Pulmonary artery endothelial cell (primary cell): ENCODE results near the gene HHIPL1. TPM values are rescaled to one million over a fixed set of nuclear protein-coding genes. Genes with fewer than 3 reads are reported as not detected.

Source experiments
- DNase-seq: peaks from one replicate; pipeline ENCODE4 v3.0.0-alpha.2; 2011; ENCODE audit warnings: low read depth, low spot score
- total RNA-seq: library from RNA; depleted of rRNA; stranded (reverse); fragments of >200 nt; gene quantifications from 2 replicates; pipeline ENCODE4 v1.2.3, GENCODE V29; 2014

HHIPL1 gene
- total RNA-seq: 2.2 and 4.3 TPM in 2 replicates

- no peak for DNase-seq
These were observed at the start of gene HHIPL1 for GRCh38 chr14:99644723-99645544. Gene HHIPL1, plus strand, starts transcription at chr14:99645129. Its CDS starts 79 bp downstream, at chr14:99645208.

DNA sequence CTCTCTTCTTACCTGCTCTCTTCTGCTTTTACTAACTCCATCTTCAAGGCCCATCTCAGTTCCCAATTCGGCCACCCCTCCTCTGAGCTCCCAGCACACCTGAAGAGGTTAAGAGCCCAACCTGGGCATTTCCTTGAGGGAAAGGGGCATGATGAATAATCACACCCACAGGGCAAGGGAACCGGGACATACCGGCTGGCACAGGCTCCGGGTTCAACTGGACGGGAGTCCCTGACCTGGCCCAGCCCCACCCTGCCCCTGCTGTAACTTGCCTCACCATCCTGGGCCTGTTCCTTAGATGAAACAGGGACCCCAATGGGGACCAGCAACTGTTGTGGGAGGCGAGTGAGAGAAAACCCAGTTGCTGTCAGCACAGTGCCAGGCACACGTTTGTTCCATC is 49.4 kb upstream of the HHIPL1 start:
- DNase-seq: no peak

GRCh38 chr14:99596071-99596627 is 48.8 kb upstream of the HHIPL1 start:
- peak; percentile 32 for DNase-seq

DNA sequence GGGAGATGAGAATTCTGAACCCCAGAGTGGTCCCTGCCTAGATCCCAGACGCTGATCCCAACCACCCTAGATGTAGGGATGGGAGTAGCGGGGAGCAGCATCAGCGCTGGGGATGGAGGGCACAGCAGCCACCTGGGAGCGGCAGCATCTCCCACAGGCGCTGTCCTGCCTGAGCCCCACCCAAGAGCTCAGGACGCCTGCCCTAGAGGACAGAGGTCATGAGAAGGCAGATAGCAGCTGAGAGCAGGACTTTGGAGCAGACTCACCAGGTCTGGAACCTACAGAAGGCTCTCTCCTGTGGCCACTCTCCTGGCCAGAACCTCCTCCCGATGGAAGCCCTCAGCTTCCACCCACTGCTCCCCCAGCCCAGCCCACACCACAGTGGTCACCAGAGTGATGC is 48.2 kb upstream of the HHIPL1 start:
- DNase-seq: no peak

DNA sequence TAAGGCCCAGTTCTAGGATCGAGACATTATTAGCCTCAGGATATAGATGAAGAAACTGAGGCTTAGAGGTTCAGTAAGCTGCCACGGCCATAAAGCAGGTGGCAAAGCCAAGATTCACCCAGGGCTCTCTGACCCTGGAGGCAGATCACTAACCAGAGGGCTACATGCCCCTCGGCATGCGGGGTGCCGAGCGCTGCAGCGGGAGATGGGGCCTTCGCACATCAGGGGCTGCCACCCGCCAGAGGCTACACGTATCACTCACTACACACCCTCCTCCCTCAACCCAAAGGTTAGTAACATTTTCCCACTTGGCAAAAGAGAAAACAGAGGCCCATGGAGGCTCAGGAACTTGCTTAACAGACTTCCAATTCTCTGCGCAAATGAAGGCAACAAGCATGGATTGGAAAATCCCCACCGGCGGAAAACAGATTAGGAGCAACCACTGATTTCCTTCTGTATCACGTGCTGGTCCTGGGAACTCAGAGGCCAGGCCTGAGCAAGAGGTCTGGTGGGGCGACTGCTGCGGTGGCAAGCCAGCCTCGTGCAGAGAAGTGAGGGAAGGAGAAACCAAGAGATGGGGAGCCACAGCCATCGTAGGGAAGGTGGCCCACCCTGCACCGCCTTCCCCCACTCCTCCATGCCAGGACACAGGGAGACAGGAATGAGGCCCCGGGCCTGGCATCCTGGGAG is 46.9 kb upstream of the HHIPL1 start:
- DNase-seq: no peak

GRCh38 chr14:99598774-99599173 is 46.2 kb upstream of the HHIPL1 start:
- no peak for DNase-seq

DNA sequence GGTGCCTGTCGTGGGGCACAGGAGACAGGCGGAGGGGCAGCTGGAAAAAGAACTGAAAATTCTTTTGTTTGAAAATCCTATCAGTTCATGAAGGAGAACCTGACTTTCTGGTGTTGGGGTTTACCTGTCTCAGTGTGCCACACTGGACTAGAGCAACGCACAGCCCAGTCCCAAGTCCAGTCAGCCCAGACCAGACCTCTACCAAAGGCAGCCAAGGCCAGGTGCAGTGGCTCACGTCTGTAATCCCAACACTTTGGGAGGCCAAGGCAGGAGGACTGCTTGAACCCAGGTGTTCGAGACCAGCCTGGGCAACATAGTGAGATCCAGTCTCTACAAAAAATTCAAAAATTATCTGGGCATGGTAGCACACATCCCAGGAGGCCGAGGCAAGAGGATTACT is 45.5 kb upstream of the HHIPL1 start:
- DNase-seq: no peak

DNA sequence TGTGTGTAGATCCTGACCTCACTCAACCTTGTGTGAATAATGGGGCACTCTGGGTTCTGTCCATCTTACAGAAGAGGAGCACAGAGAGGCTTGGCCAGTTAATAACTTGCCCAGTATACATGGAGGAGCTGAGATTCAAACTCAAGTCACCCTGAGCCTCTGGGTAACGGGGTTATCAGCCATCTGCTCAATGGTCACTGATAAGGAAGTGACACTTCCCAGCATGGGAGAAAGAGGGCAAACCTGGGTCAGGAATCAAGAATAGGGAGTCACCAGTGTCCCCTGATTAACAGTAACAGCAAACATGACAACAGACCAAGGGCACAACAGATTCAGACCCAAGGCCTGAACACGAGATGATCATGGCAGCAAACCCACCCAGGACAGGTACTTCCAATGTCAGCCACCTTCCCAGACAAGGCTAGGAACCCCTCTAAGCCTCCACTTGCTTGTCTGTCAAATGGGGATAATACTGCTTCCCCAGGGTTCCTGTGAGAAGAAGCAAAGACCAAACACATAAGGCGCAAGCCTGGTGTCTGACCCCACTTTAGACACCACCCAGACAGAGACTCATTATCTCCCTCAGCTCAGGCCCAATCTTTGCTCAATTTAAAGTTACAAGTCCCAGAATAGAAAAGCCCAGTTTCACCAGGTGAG is 44.6 kb upstream of the HHIPL1 start:
- DNase-seq: no peak

- no peak for DNase-seq
These were observed 43.5 kb upstream of the HHIPL1 start for GRCh38 chr14:99601361-99601831.

DNA sequence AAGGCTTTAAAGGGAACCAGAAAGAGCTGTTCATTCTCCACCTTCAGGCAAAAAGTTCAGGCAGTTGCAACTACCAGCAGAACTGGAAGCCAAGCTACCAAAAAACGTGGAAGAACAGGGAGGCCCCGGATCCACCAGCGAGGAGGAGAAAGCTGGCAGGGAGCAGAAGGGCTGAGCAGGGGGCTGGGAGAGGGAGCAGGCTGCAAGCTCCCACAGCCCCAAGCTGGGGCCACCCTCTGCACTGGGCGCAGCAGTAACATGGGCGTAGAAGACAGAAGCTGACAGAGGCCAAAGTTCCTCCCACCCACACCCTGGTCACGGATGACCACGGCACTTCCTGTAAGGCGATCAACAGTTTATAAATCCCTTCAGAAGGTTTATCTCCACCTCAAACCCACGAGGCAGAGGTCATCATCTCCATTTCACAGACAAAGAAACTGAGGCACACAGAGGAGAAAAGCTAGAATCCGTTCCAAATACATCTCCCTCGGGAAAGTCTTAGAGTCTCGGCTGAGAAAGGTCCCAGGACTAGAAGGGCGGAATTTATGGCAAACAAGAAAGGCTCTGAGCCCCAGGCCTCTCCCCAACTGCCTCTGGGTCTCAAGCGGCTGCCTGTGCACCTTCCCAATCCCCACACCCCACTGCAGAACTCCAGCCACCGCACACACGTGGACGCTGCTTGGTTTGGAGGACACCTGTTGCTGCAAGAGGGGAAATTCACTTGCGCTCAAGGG is 42.7 kb upstream of the HHIPL1 start:
- no peak for DNase-seq

DNA sequence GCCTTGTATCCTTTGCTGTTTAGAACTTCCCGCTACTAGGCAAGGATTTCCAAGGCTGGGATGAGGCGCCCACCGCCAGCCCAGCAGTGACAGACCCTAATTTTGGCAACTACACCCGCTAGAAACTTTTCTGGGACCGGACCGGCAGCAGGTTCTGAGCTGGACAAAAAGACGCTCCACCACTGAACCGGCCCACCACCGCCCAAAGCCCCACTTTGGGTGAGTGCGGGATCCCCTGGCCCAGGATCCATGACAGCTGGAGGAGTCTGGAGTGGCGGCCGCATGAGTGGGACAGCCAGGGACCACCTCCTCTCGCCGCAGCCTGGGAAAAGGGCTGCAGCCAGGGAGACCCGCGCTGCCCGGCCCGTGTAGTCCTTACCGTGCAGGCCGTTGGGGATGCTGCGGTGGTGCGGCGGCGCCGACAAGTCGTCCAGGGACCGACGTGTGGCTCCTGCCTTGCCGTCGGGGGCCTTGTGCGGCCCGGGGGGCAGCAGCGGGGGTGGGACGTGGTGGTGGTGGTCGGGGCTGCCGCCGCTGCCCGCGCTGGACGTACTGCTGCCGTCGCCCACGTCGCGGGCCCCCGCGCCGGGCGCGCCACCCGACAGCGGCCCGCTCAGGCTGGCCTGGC is 42.0 kb upstream of the HHIPL1 start:
- DNase-seq: no peak

- DNase-seq: no peak
These were observed 41.3 kb upstream of the HHIPL1 start, which contains the start of gene CCDC85C for GRCh38 chr14:99603471-99604277. Gene CCDC85C, minus strand, starts transcription at chr14:99604207. Its CDS starts 248 bp downstream, at chr14:99603959.

DNA sequence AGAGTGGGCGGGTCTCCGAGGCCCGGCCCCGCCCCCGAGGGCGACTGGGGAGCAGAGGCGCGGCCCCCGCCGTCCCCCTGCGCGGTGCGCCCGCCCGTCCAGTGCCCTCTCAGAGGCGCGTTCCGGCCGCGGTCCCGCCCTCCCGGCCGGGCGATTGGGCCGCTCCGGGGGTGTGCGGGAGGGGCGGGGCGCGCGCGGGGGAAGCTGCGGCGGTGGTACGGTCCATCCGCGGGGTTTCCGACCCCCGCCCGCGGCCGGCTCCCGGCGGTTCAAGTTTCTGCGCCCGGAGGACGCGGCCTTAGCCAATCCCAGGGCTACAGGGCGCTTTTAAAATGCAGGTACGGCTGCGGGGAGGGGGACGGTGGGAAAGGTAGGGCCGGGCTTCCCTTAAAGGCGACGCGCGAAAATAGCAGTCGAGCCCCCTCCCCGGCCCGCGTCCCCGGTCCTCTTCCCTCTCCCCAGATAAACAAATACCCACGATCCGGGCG is 40.6 kb upstream of the HHIPL1 start:
- peak; percentile 82 for DNase-seq

- DNase-seq: no peak
These were observed 40.1 kb upstream of the HHIPL1 start for GRCh38 chr14:99604766-99605298.

DNA sequence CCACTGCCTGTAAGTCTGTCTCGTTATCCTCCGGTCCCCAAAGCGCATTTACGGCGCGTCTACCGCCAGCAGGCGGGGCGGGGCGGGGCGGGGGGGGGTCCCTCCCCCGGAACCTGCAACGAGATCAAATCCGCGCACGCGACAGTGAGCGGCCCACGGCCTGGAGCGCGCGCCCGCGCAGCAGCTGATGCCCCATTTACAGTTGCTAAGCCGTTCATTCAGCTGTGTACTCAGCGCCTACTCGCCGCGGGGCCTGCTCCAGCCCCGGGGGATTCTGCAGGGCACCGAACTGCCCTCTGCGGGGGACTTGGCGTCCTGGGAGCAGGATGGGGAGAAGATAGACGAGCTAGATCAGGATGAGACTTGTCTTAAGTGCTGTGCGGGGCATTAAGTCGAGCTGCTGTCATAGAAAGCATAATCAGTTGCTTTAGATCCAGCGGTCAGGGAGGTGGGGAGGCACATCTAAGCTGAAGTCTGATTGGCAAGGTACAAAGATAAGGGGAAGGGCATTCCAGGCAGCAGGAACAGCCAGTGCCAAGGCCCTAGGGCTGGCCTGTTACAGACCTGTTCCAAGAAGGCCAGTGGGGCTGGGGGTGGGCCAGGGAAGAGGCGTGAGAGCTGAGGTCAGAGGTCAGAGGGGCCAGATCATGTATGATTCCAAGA is 39.5 kb upstream of the HHIPL1 start:
- no peak for DNase-seq

- DNase-seq: no peak
These were observed 38.6 kb upstream of the HHIPL1 start for GRCh38 chr14:99606359-99606758.

GRCh38 chr14:99608591-99608990 is 36.3 kb upstream of the HHIPL1 start:
- DNase-seq: no peak

- no peak for DNase-seq
These were observed 35.4 kb upstream of the HHIPL1 start for GRCh38 chr14:99609245-99610170.
